GM18951 (cell line): ENCODE data around the gene TFRC.

Source experiments
- POLR2A ChIP-seq: IDR thresholded peaks from 4 replicates; pipeline ENCODE4 v1.6.1; 2011; ENCODE audit warnings: mild to moderate bottlenecking; ENCODE audit not compliant: insufficient read length, insufficient read depth; ENCODE audit errors: extremely low read depth
- in situ Hi-C: fragments of 300-500 bp; cut with MboI; formaldehyde crosslinking; loops from one replicate; pipeline ENCODE4 v1.12.0; 2022; ENCODE audit warnings: low sequenced_read_pairs, mixed read lengths, inconsistent platforms; ENCODE audit not compliant: unreplicated experiment

Gene TFRC

DNA sequence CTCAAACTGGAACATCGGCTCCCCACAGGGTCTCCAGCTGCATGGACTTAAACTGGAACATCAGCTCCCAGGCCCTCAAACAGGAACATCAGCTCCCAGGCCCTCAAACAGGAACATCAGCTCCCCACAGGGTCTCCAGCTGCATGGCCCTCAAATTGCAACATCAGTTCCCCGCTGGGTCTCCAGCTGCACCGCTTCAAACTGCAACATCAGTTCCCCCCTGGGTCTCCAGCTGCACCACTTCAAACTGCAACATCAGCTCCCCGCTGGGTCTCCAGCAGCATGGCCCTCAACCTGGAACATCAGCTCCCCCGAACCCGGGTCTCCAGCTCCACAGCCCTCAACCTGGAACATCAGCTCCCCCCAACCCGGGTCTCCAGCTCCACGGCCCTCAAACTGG lies 82.0 kb downstream of the TFRC start:
- TF ChIP-seq POLR2A, result no peak
- in situ Hi-C loops, result loop anchor here (25.0 kb wide), 1 partner anchor 1612 kb away; no protein-coding TSS in a partner anchor
